CD1c-positive myeloid dendritic cell (primary cell): ENCODE measurements around the gene HYAL4.
"Not testable (repeated sequence)": the region's sequence is repeated elsewhere in the genome, so short reads cannot be mapped to it uniquely, and the experiment has no call there.

Source experiments
- DNase-seq: peaks from one replicate; pipeline ENCODE4 v3.0.0-alpha.2; 2016; ENCODE audit errors: extremely low spot score

The HYAL4 gene, protein sequence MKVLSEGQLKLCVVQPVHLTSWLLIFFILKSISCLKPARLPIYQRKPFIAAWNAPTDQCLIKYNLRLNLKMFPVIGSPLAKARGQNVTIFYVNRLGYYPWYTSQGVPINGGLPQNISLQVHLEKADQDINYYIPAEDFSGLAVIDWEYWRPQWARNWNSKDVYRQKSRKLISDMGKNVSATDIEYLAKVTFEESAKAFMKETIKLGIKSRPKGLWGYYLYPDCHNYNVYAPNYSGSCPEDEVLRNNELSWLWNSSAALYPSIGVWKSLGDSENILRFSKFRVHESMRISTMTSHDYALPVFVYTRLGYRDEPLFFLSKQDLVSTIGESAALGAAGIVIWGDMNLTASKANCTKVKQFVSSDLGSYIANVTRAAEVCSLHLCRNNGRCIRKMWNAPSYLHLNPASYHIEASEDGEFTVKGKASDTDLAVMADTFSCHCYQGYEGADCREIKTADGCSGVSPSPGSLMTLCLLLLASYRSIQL

DNA sequence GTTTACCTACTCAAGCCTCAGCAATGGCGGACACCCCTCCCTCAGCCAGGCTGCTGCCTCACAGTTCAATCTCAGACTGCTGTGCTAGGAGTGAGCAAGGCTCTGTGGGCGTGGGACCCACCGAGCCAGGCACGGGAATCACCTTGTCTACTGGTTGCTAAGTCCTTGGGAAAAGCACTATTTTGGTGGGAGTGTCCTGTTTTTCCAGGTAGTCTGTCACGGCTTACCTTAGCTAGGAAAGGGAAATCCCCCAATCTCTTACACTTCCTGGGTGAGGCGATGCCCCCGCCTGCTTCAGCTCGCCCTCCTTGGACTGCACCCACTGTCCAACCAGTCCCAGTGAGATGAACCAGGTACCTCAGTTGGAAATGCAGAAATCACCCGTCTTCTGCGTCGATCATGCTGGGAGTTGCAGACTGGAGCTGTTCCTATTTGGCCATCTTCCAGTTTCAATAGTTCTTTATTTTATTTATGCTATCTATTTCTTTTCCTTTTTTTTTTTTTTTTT is at the start of gene HYAL4:
HYAL4 (plus strand) TSS at position 458 of the 508 bp plus-strand sequence. CDS start 23,105 bp downstream, outside the sequence.
- DNase-seq = no peak

DNA sequence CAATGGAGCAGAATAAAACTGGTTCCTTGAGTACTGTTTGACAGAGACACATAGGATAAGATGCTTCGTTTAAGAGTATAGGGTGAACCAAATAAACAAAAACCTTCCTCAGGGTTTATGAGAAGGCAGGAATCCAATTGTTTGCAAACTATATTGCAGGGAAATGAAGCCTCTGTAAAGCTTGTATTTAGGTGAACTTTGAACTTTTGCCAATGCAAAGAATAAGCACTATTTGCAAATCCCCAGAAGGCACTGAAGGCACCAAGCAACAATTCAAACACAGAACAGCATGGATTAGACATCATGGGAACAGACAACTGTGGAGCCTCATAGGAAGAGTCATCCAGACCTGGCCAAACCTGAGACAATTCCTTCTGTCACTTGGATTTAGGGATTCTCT is 49.1 kb upstream of the HYAL4 start:
- no peak for DNase-seq

DNA sequence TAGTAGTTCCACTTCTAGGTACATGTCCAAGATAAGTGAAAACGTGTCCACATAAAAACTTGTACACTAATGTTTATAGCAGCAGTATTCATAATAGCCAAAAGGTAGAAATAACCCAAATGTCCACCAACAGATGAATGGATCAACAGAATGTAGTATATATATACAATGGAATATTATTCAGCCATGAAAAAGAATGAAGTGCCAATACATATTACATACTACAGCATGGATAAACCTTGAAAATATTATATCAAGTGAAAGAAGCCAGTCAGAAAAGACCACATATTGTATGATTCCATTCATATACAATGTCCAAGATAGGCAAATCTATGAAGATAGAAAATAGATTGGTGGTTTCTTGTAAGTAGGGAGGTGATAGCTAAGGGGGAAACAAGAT is 48.4 kb upstream of the HYAL4 start:
- DNase-seq = no peak

DNA sequence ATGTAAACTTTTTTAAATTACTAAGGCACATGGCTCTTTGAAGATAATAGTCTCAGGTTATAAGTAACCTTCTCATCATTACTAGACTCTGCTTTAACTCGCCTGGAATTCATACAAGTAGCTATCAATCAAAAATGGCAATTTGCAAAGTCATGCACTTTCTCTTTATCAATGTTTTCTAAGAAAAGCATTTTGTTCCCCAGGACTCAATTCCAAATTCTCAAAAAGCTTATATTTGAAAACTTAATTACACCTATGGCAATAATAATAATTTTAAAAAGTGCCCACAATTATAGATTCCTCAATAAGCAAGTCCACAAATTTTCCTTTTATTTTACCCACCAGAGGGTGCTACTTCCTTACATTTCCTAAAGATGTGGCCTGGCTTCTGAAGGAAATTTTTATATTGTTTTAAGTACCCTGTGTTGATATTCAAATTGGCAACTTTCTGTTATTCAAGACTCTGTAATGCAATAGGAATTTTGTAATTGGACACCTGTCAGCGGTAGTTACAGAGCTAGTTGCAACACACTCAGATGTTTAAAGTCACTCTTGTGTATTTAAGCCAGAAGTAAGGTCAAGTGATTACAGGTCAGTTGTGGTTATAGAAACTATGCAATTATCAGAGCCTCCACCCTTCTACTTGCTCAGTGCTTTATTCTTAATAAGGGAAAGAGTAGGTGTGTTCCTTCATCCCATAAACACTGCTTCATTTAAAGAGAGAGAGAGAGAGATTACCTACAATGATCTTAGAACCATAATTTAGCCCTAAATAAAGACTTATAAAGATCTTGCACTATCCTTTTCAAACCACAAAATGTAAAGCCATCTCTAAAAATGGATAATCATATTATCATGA is 47.1 kb upstream of the HYAL4 start:
- DNase-seq = peak; percentile 48

DNA sequence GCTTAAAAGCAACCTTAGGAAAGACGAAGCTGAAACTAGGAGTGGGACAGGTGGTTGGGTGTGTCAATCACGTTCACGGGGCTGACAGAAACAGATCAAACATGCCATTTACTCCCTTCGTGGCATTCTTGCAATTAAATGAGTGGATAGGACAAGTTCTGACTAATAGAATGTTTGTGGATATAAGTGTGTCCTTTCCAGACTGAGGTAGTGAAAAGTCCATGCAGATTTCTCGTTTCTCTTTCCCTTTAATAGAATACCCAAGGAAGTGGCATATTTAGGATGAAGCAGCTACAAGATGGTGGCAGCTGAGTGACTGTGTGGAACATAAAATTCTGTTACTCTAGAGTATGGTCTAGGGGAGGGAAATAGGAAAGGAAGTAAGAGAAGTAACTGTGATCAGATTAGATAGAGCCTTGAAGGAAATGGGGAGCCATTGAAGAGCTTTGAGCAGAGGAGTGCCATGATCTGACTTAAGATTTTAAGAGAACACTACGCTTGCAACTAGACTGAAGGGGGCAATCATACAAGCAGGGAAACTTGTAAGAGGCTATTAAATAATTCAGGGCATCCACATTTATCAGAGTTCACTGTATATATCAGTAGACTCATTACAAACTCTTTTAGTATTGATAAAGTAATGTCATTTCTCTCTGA is 46.3 kb upstream of the HYAL4 start:
- no peak for DNase-seq

DNA sequence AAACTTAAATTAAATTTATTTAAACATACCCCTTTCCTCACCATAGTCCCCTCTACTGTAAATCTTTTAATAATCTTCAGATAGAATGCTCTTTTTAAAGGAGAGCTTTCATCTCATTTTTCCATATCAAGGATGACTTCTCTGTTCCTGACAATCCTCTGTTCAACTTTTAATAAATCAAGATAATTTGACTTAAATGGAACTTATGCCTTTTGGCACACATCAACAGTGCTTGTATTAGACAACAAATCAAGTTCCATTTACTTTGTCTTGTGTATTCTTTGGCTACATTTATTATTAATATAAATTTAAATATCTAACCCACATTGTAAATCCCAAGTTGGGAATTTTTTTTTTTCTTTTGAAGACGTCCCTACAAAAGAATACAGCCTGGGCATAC is 42.7 kb upstream of the HYAL4 start:
- DNase-seq = no peak

DNA sequence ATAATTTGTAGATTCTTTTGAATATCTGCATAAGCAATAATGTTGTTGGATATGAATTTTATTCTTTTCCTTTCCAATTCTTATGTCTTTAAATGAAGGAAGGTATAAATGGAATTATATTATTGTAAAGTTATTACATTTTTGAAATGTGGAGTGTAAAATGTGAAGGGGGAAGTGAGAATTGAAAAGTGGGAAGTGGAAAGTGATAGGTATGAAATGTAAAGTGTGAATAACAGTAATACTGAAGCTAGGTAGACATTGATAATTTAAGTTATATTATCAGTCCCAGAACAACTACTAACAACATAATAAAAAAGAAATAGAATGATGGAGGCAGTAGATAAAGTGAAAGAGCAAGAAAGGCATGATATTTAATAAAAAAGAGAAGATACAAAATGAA is 39.7 kb upstream of the HYAL4 start:
- no peak for DNase-seq

DNA sequence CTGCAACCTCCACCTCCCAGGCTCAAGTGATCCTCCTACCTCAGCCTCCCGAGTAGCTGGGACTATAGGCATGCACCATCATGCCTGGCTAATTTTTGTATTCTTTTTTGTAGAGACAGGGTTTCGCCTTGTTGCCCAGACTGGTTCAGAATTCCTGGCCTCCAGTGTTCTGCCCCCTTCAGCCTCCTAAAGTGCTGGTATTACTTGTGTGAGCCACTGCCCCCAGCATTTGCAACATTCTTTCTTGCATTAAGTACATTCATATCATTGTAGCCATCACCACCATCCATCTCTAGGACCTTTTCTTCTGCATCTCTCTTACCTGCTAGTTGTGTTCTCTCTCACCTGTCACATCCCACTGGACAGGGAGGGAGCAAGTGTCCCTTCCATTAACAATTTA is 35.5 kb upstream of the HYAL4 start:
- no peak for DNase-seq

DNA sequence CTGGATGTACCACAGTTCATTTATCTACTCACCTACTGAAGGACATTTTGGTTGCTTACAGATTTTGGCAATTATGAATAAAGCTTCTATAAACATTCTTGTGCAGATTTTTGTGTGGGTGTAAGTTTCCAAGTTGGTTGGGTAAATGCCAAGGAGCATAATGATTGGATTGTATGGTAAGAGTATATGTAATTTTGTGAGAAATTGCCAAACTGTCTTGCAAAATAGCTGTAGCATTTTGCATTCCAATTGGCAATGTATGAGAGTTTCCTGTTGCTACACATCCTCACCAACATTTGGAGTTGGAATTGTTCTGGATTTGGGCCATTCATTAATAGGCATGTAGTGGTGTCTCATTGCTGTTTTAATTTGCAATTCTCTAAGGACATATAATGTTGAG is 33.9 kb upstream of the HYAL4 start:
- no peak for DNase-seq

DNA sequence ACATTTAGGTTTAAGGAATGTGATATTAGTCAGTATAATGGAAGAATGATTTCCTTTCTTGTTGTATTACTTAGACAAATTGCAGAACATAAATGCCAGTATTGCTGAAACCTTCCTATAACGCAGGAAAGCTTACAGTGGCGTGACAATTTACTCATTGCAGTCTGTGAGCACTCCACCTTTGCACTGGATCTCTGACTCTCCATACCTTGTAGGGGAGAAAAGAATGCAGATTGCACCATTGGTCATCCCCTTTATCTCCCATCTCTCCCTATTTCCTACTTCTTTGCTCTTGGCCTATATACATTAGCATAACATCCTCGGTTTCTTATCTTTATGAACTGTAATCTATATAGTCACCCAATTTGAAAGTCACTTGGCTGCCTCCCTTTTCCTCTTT is 28.1 kb upstream of the HYAL4 start:
- no peak for DNase-seq

DNA sequence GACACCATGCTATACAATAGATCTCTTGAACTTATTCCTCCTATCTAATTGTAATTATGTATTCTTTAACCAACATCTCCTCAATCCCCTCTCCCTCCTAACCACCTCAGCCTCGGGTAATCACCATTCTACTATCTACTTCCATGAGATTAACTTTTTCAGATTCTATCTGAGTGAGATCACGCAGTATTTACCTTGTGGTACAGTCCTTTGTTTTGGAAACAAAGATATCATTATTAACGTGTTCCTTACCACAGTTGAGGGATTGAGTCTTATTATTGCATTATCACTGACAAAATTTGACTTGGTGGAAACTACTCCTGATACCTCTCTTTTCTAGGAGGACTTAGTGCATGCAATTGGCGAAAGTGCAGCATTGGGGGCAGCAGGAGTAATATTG is 26.0 kb upstream of the HYAL4 start:
- no peak for DNase-seq

DNA sequence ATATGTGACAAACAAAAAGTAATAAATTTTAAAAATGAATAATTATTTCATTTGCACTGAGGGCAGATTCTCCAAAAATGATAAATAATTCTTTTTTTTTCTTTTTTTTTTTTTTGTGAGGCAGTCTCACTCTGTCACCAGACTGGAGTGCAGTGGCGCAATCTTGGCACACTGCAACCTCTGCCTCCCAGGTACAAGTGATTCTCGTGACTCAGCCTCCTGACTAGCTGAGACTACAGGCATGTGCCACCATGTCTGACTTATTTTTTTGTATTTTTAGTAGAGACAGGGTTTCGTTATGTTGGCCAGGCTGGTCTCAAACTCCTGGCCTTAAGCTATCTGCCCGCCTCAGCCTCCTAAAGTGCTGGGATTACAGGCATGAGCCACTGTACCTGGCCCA is 25.2 kb upstream of the HYAL4 start:
- not testable (repeated sequence) for DNase-seq

DNA sequence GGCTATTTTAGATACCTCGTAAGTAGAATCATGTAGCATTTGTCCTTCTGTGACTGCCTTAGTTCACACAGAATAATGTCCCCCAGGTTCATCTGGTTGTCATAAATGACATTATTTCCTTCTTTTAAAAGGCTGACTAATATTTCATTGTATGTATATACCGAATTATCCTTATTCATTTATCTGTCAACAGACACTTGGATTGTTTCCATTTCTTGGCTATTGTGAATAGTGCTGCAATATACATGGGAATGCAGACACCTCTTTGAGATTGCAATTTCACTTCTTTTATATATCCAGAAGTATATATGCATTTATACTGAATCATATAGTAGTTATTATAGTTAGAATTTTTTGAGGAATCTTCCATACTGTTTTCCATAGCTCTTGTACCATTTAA is 24.1 kb upstream of the HYAL4 start:
- DNase-seq = no peak

DNA sequence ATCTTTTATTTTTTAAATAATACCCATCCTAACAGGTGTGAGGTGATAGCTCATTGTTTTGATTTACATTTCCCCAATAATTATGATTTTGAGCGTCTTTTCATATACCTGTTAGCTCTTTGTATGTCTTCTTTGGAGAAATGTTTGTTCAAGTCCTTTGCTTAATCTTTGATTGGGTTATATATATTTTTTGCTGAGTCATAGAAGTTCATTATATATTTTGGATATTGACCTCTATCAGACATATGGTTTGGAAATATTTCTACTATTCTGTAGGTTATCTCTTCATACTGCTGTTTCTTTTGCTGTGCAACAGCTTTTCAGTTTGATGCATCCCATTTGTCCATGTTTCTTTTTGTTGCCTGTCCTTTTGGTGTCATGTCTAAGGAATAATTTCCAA is 23.6 kb upstream of the HYAL4 start:
- no peak for DNase-seq

DNA sequence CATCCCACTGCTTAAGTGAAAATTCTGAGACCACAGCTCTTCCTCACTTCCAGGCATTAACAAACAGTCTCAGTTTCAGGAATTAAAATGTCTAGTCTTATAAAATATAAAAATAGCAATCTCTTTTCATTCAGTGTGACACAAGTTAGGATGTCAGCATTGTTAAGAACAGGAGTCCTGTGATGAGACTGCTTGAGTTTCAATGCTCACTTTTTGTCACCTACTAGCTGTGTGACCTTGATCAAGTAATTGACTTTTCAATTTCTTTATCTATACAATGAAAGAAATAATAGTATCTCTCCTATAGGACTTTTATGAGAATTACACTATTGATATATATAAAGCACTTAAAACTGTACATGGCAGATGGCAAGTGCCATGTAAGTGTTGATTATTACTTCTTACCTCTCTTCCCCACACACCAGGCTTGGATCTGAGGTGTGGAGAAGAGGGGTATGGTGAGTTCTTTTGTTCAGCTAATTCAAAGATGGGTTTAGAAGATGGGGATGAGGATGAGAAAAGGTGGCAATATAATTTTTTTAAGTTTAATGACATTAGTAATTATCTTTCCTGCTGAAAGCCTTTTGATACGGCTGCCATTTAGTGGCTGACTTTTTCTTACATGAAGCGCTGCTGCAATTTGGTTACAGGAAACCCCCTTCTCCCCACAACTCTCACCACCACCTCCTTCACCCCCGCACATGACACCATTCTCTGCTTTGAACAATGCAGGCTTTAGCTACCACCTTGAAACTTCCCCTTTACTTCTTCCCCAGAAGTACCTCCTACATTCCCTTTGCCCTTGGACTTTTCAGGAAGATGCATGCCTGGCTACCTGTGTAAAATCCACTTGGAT is 20.8 kb upstream of the HYAL4 start:
- no peak for DNase-seq

DNA sequence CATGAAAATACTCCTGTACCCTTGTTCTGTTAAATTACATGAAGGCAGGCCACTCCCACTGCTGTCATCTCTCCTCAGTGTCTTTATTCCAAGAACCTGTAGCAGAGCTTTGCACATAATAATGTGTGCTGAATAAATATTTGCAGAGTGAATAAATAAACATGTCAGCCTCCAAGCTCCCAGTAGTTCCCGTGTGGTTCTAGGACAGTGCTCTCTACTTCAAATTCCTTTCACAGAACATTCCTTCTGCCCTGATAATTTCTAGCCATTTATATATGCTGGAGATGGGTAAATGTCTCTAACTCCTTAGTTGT is 20.3 kb upstream of the HYAL4 start:
- no peak for DNase-seq

DNA sequence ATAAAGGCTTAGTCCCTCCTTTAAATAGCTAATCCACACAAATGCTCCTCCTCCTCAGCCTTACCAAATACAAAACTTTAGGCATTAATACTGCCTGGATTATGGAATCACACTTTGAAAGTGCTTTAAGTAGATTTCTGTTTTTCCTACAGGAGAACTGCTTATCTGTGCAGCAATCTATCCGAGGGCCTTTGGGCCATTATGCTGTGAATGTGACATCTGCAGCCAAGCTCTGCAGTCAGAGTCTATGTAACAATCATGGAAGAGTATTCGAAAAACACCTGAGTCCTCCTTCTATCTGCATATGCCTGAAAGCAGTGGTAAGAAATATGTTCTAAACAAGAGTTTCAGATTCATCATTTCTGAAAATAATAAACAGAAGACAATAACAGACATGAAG is 16.2 kb upstream of the HYAL4 start:
- DNase-seq = no peak

DNA sequence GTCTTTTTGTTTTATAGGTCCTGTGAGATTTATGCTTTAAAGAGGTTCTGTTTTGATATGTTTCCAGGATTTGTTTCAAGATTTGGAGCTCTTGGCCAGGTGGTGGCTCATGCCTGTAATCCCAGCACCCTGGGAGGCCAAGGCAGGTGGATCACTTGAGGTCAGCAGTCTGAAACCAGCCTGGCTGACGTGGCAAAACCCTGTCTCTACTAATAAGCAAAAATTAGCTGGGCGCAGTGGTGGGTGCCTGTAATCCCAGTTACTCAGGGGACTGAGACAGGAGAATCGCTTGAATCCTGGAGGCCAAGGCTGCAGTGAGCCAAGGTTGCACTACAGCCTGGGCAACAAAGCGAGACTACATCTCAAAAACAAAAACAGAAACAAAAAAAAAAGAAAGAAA is 8.3 kb upstream of the HYAL4 start:
- no peak for DNase-seq

DNA sequence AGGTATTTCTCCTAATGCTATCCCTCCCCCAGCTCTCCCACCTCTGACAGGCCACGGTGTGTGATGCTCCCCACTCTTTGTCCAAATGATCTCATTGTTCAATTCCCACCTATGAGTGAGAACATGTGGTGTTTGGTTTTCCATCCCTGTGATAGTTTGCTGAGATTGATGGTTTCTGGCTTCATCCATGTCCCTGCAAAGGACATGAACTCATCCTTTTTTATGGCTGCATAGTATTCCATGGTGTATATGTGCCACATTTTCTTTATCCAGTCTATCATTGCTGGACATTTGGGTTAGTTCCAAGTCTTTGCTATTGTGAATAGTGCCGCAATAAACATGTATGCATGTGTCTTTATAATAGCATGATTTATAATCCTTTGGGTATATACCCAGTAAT is 5.9 kb upstream of the HYAL4 start:
- not testable (repeated sequence) for DNase-seq

DNA sequence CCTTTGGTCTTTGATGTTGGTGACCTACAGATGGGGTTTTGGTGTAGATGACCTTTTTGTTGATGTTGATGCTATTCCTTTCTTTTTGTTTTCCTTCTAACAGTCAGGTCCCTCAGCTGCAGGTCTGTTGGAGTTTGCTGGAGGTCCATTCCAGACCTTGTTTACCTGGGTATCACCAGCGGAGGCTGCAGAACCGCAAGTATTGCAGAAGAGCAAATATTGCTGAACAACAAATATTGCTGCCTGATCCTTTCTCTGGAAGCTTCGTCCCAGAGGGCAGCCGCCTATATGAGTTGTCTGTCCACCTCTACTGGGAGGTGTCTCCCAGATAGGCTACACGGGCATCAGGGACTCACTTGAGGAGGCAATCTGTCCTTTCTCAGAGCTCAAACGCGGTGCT is 827 bp upstream of the HYAL4 start:
- DNase-seq = not testable (repeated sequence)

DNA sequence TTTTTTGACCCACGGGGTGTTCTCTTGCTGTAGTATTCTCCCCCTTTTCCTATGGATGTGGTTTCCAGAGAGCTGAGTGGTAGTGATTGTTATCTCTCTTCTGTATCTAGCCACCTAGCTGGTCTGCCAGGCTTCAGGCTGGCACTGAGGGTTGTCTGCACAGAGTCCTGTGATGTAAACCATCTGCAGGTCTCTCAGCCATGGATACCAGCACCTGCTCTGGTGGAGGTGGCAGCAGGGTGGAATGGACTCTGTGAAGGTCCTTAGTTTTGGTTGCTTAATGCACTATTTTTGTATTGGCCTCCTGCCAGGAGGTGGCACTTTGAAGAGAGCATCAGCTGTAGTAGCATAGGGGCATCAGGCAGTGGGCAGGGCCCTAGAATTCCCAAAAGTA is 851 bp downstream of the HYAL4 start:
- no peak for DNase-seq
